ENCODE data around the gene TMEM72. TPM values are rescaled to one million over a fixed set of nuclear protein-coding genes. Genes with fewer than 3 reads are reported as not detected.

The TMEM72 gene
- polyA plus RNA-seq, 2 of the 4 experiments (the other 2 are of a cell fraction), result not detected

DNA sequence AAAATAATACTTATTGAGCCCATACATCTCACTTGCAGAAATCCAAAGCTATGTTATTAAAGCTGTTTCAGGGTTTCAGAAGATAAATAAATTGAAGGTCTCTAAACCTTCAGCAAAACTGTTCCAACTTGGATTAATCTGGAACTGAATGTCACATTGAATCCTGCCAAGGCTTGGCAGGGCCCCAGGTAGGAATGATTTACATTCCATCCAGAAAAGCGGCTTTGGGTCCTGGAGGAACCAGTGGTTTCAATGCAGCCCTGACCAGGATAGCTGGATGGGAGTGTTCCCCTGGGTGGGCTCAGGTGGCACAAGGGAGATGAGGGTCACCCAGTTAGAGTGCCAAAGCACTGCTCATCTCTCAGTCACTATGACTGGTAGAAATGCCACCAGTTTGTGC is 37.0 kb upstream of the TMEM72 start:
- H3K4me1 ChIP-seq, result no peaks in the 10 kb centered on the region
- POLR2A ChIA-PET, result no interaction called here
- CTCF ChIA-PET, result interaction anchor here (1.4 to 3.0 kb wide), 2 partner anchors 9 to 1184 kb away, joined by 6 to 24 read pairs; no protein-coding TSS in a partner anchor
- ATAC-seq, result no peak
- no peak for FAIRE-seq
- 25% methylated on average over 1 of the region's 1 CpG for WGBS (ENCODE audit: missing lambda C conversion rate)
- no peaks in the 10 kb centered on the region for H3K9me3 ChIP-seq
- no peak overlapping the region for H3K4me2 ChIP-seq
- no peak overlapping the region for H3K4me3 ChIP-seq
- no peak for TF ChIP-seq ZC3H11A (IDR thresholded peaks at IDR 0.05)
- TF ChIP-seq, protein P1, sequence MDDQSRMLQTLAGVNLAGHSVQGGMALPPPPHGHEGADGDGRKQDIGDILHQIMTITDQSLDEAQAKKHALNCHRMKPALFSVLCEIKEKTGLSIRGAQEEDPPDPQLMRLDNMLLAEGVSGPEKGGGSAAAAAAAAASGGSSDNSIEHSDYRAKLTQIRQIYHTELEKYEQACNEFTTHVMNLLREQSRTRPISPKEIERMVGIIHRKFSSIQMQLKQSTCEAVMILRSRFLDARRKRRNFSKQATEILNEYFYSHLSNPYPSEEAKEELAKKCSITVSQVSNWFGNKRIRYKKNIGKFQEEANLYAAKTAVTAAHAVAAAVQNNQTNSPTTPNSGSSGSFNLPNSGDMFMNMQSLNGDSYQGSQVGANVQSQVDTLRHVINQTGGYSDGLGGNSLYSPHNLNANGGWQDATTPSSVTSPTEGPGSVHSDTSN (IDR thresholded peaks at IDR 0.05), result no peak
- no peak for TF ChIP-seq CEBPB (IDR thresholded peaks at IDR 0.05)
- TF ChIP-seq, protein P2, sequence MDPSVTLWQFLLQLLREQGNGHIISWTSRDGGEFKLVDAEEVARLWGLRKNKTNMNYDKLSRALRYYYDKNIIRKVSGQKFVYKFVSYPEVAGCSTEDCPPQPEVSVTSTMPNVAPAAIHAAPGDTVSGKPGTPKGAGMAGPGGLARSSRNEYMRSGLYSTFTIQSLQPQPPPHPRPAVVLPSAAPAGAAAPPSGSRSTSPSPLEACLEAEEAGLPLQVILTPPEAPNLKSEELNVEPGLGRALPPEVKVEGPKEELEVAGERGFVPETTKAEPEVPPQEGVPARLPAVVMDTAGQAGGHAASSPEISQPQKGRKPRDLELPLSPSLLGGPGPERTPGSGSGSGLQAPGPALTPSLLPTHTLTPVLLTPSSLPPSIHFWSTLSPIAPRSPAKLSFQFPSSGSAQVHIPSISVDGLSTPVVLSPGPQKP (IDR thresholded peaks at IDR 0.05; ENCODE audit: low read depth, low read length), result no peak
- TF ChIP-seq GATA3 (IDR thresholded peaks at IDR 0.05; ENCODE audit: borderline replicate concordance), result no peak
- no peak for TF ChIP-seq POLR2AphosphoS2 (conservative IDR thresholded peaks at IDR 0.05; ENCODE audit: low read length)
- TF ChIP-seq, protein P3, sequence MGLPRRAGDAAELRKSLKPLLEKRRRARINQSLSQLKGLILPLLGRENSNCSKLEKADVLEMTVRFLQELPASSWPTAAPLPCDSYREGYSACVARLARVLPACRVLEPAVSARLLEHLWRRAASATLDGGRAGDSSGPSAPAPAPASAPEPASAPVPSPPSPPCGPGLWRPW (IDR thresholded peaks at IDR 0.05), result no peak
- TF ChIP-seq, protein P4, sequence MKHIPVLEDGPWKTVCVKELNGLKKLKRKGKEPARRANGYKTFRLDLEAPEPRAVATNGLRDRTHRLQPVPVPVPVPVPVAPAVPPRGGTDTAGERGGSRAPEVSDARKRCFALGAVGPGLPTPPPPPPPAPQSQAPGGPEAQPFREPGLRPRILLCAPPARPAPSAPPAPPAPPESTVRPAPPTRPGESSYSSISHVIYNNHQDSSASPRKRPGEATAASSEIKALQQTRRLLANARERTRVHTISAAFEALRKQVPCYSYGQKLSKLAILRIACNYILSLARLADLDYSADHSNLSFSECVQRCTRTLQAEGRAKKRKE (CRISPR knock-in tag; IDR thresholded peaks at IDR 0.05; ENCODE audit: low read depth), result no peak
- TF ChIP-seq CBX2 (IDR thresholded peaks at IDR 0.05; ENCODE audit: borderline replicate concordance, low read depth), result no peak
- no peak for TF ChIP-seq BHLHE40 (IDR thresholded peaks at IDR 0.05; ENCODE audit: low read depth, low read length)
- no peak for DNase-seq (ENCODE audit: low read depth in 1 of 2, low spot score in 1 of 2)
- H3K27ac ChIP-seq, result no peak overlapping the region

DNA sequence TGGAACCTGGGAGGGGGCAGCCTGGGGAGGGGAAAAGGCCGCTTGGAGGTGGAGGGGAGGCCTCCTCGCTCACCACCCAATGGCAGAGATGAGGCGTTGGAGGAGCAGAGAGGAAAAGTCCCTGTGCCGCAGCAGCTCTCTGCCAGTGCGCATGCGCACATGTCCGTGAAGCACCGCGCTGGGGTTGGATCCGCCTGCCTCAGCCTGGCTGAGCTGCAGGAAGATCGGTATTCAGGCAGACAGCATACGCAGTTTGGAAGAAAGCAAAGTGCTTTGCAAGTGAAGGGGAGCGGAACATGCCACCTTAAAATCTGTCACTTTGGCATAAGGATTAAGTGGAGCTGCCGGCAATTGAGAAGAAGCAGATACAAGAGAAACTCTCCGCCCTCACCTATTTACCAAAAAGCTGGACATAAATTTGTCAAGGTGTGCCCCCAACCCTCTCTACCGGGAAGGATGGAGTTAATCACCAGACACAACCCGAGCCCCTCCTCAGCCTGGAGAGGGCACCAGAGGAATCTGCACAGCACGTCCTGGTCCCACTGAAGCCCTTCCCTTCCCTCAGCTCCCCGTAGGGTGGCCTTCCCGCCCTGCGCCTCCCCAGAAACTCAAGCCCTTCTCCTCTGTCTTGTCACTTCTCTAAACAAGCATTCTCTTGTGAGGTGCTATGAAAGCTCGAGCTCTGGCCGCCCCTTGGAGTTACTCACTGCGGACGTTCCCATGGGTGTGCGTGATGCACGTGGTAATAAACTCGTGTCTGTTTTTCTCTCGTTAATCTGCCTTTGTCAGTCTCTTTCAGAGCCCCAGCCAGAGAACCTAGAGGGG is 32.2 kb upstream of the TMEM72 start:
- ChIA-PET CTCF (interaction anchor here (0.5 to 2.1 kb wide), 5 partner anchors 11 to 59 kb away, joined by 3 to 6 read pairs (median 3); no protein-coding TSS in a partner anchor), POLR2A (no interaction called here)
- FAIRE-seq (no peak), ATAC-seq (peak; percentile 83 to 94), DNase-seq (ENCODE audit: low read depth in 1 of 2, low spot score in 1 of 2) (peak; percentile 66 to 74)
- Histone ChIP-seq H3K9me3 (no peaks in the 10 kb centered on the region), H3K4me2 (peak overlapping the region; percentile 85), H3K4me3 (peak overlapping the region; percentile 37), H3K27ac (peak overlapping the region in 1 of 2 experiments; percentile 9; a peak in 1 of 6 replicates), H3K4me1 (no peaks in the 10 kb centered on the region)
- TF ChIP-seq, protein P1 (IDR thresholded peaks at IDR 0.05), result no peak
- TF ChIP-seq NPAS2 (CRISPR knock-in tag; IDR thresholded peaks at IDR 0.05; ENCODE audit: borderline replicate concordance) (no peak), ESRRA (IDR thresholded peaks at IDR 0.05; ENCODE audit: borderline replicate concordance, low read length) (no peak), CHD4 (IDR thresholded peaks at IDR 0.05; ENCODE audit: borderline replicate concordance) (no peak), POLR2AphosphoS2 (conservative IDR thresholded peaks at IDR 0.05; ENCODE audit: low read length) (no peak), POLR2A (IDR thresholded peaks at IDR 0.05; ENCODE audit: low read length) (peak; percentile 33; the same call in 1 of the 2 replicates), HOXB13 (CRISPR knock-in tag; IDR thresholded peaks at IDR 0.05; ENCODE audit: low read depth) (no peak)
- WGBS (ENCODE audit: missing lambda C conversion rate), result 30% methylated on average over 29 of the region's 29 CpGs

DNA sequence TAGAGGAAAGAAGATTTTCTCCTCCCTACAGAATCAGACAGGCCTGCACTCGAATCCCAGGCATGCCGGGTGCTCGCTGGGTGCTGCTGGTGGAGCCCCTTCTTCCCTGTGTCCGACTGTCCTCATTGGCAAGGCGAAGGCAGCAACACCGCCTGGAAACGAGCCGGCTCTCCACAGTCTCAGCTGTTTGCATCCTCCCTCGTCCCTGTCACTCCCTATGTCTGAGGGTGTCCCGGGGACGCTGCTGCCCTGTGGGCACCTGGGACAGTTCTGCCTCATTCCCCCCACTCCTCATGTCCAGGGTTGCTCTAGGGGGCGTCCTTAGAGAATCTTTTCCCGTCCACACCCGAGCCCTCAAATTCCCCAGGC is 31.6 kb upstream of the TMEM72 start:
- Histone ChIP-seq H3K27ac (no peak overlapping the region), H3K9me3 (no peaks in the 10 kb centered on the region), H3K4me3 (no peak overlapping the region), H3K4me2 (no peak overlapping the region), H3K4me1 (no peaks in the 10 kb centered on the region)
- no peak for TF ChIP-seq RNF2 (IDR thresholded peaks at IDR 0.05; ENCODE audit: borderline replicate concordance, low read depth)
- CTCF ChIA-PET, result interaction anchor here (1.1 to 2.7 kb wide), 4 partner anchors 11 to 47 kb away, joined by 3 to 10 read pairs (median 4); no protein-coding TSS in a partner anchor
- DNase-seq (ENCODE audit: low read depth in 1 of 2, low spot score in 1 of 2) (no peak), FAIRE-seq (no peak), ATAC-seq (no peak)
- POLR2A ChIA-PET, result no interaction called here
- WGBS (ENCODE audit: missing lambda C conversion rate), result 50% methylated on average over 14 of the region's 14 CpGs
